CD14-positive monocyte (primary cell): ENCODE data around the gene REL. TPM values are rescaled to one million over a fixed set of nuclear protein-coding genes. Genes with fewer than 3 reads are reported as not detected.

Source experiments
- DNase-seq, 3 donors: peaks; one replicate each; pipeline ENCODE4 v3.0.0-alpha.2; 2011 to 2022
- H2AFZ ChIP-seq: 2 replicates; pipeline ENCODE4 v1.6.0; 2012; ENCODE audit warnings: mild to moderate bottlenecking, low read depth, low read length, inconsistent platforms; ENCODE audit not compliant: insufficient read depth, poor library complexity, severe bottlenecking
- H3K27ac ChIP-seq, 2 donors: 1 replicate in 1 of 2; 2 replicates in 1 of 2; pipeline ENCODE4 v1.5.1; 2012 to 2013; ENCODE audit warnings: low read length in 2 of 2, control low read depth in 1 of 2, inconsistent platforms in 1 of 2, low read depth in 1 of 2, mild to moderate bottlenecking in 1 of 2
- H3K27me3 ChIP-seq, 2 donors: one replicate each; pipeline versions ENCODE4 v1.6.0 to v1.6.1; 2011 to 2013; ENCODE audit warnings: low read length in 2 of 2; ENCODE audit not compliant: control insufficient read depth in 2 of 2, insufficient read depth in 2 of 2
- H3K36me3 ChIP-seq, 2 donors: replicated peaks in 1 of 2; 1 replicate in 1 of 2; 2 replicates in 1 of 2; pipeline versions ENCODE4 v1.5.1 to v1.6.1; 2012 to 2013; ENCODE audit warnings: low read length in 2 of 2, control low read depth in 1 of 2, inconsistent platforms in 1 of 2, mild to moderate bottlenecking in 1 of 2; ENCODE audit not compliant: insufficient read depth in 2 of 2, control insufficient read depth in 1 of 2
- H3K4me1 ChIP-seq, 2 donors: 1 replicate in 1 of 2; 2 replicates in 1 of 2; pipeline versions ENCODE4 v1.5.1 to v1.6.1; 2012 to 2013; ENCODE audit warnings: low read length in 2 of 2, control low read depth in 1 of 2, inconsistent platforms in 1 of 2, mild to moderate bottlenecking in 1 of 2, moderate library complexity in 1 of 2; ENCODE audit not compliant: insufficient read depth in 2 of 2, control insufficient read depth in 1 of 2
- H3K4me2 ChIP-seq: replicated peaks from 2 replicates; pipeline ENCODE3; 2012; ENCODE audit warnings: low read length, moderate library complexity, mild to moderate bottlenecking; ENCODE audit not compliant: poor library complexity, severe bottlenecking; ENCODE audit errors: extremely low read depth
- H3K4me3 ChIP-seq, 3 experiments: fragments of 200-600 bp in 1 of 3; sonication (generic) in 1 of 3; replicated peaks in 1 of 3; 1 replicate in 2 of 3; 2 replicates in 1 of 3; pipeline ENCODE4 v1.5.1; 2011 to 2013; ENCODE audit warnings: low read length in 3 of 3, mild to moderate bottlenecking in 3 of 3, control low read depth in 2 of 3, low read depth in 2 of 3, inconsistent platforms in 1 of 3, moderate library complexity in 1 of 3
- H3K79me2 ChIP-seq: 2 replicates; pipeline ENCODE4 v1.6.0; 2012; ENCODE audit warnings: mild to moderate bottlenecking, control low read depth, inconsistent platforms, low read length, moderate library complexity; ENCODE audit not compliant: insufficient read depth
- H3K9ac ChIP-seq: 2 replicates; pipeline ENCODE4 v1.6.0; 2017; ENCODE audit warnings: low read length, mild to moderate bottlenecking; ENCODE audit not compliant: insufficient read depth, poor library complexity, severe bottlenecking
- H3K9me3 ChIP-seq, 2 donors: replicated peaks in 1 of 2; 1 replicate in 1 of 2; 2 replicates in 1 of 2; pipeline versions ENCODE4 v1.5.1 to v1.6.1; 2012 to 2013; ENCODE audit warnings: low read length in 2 of 2, control low read depth in 1 of 2; ENCODE audit not compliant: control insufficient read depth in 1 of 2, insufficient read depth in 1 of 2
- H4K20me1 ChIP-seq: 2 replicates; pipeline ENCODE4 v1.6.0; 2012; ENCODE audit warnings: mild to moderate bottlenecking, low read length, control low read depth, moderate library complexity; ENCODE audit not compliant: insufficient read depth
- H3K27ac Mint-ChIP-seq, 7 donors: one replicate each; pipeline ENCODE4 v1.8.0; 2020; ENCODE audit warnings: mild to moderate bottlenecking in 7 of 7, mixed read lengths in 7 of 7, moderate library complexity in 6 of 7, inconsistent platforms in 2 of 7
- H3K27me3 Mint-ChIP-seq, 3 donors: one replicate each; pipeline ENCODE4 v1.8.0; 2021 to 2022; ENCODE audit warnings: low read depth in 3 of 3, mild to moderate bottlenecking in 3 of 3, mixed read lengths in 3 of 3, moderate library complexity in 3 of 3, inconsistent platforms in 1 of 3
- H3K36me3 Mint-ChIP-seq, 2 donors: one replicate each; pipeline ENCODE4 v1.8.0; 2020; ENCODE audit warnings: mixed read lengths in 2 of 2, inconsistent platforms in 1 of 2, mild to moderate bottlenecking in 1 of 2
- H3K4me1 Mint-ChIP-seq: one replicate; pipeline ENCODE4 v1.8.0; 2020; ENCODE audit warnings: mild to moderate bottlenecking, mixed read lengths
- H3K4me3 Mint-ChIP-seq, 2 donors: one replicate each; pipeline ENCODE4 v1.8.0; 2020; ENCODE audit warnings: mild to moderate bottlenecking in 2 of 2, mixed read lengths in 2 of 2, moderate library complexity in 1 of 2
- H3K9me3 Mint-ChIP-seq, 7 donors: one replicate each; pipeline ENCODE4 v1.8.0; 2020 to 2022; ENCODE audit warnings: mixed read lengths in 7 of 7, mild to moderate bottlenecking in 6 of 7, moderate library complexity in 6 of 7, inconsistent platforms in 2 of 7
- WGBS: methylation state at CpG from one replicate; pipeline ENCODE4 v1.1.5; 2013; ENCODE audit warnings: missing lambda C conversion rate; ENCODE audit not compliant: insufficient coverage; 5-methylcytosine and 5-hydroxymethylcytosine counted together
- intact Hi-C, 2 donors: fragments of 100-400 bp; cut with micrococcal nuclease; formaldehyde crosslinking; loops; one replicate each; pipeline versions ENCODE4 v1.15.0 to v1.15.1; 2023
- polyA plus RNA-seq, 3 donors: library from polyadenylated mRNA; depleted of rRNA in 1 of 3; unstranded in 2 of 3; stranded (reverse) in 1 of 3; fragments of 300-500 nt in 2 of 3; fragments of >200 nt in 1 of 3; fragmentation: Illumina TruSeq in 2 of 3; gene quantifications; 1 replicate in 2 of 3; 2 replicates in 1 of 3; pipeline ENCODE4 v1.2.3, GENCODE V29; 2012 to 2021
- TF ChIP-seq, protein P1 (sequence below): fragments of 200-600 bp; IDR thresholded peaks from one replicate; pipeline ENCODE4 v1.8.0; 2022; ENCODE audit warnings: antibody characterized with exemption, mild to moderate bottlenecking

The REL gene
- polyA plus RNA-seq, 3 donors: 18.3 to 34.3 (median 20.3) TPM

DNA sequence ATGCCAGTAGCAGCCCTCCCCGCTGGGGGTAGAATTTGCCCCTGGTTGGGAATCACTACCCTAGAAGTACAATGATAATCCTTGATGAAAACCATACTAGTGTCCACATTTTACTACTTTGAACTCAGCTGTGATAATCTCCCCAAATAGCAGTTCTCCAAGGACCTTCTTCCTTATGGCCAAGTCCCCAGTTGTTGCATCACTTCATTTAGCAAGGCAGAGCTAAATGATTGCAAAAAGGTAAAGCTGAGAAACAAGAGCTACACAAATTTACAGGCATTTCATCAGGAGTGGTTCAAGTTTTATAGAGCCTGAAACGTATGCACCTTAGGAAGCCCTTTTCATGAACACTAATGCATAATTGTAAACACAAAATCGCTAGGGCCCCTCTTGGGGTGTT, 44.9 kb upstream of the REL start:
- H3K27me3 ChIP-seq: no peaks in the 10 kb centered on the region
- peaks cover 28% of the 10 kb centered on the region for H3K4me1 Mint-ChIP-seq
- no peaks in the 10 kb centered on the region for H3K9me3 ChIP-seq
- H4K20me1 ChIP-seq: no peaks in the 10 kb centered on the region
- no peak overlapping the region for H3K9ac ChIP-seq
- H3K4me1 ChIP-seq: peaks cover 25 to 29% of the 10 kb centered on the region in 2 donors
- no peak overlapping the region for H3K4me3 ChIP-seq
- WGBS: no CpG with 5 or more reads among the region's 3 CpGs
- no peaks in the 10 kb centered on the region for H3K79me2 ChIP-seq
- H3K4me2 ChIP-seq: no peak overlapping the region
- H3K4me3 Mint-ChIP-seq: no peak overlapping the region
- H3K27ac ChIP-seq: no peak overlapping the region
- peaks cover 0 to 2% (median 0%) of the 10 kb centered on the region in 7 donors for H3K9me3 Mint-ChIP-seq
- H3K36me3 Mint-ChIP-seq: no peaks in the 10 kb centered on the region
- H3K36me3 ChIP-seq: no peaks in the 10 kb centered on the region
- H3K27ac Mint-ChIP-seq: peak overlapping the region in 1 of 7 donors; percentile 32
- intact Hi-C loops: no loop called here
- TF ChIP-seq, protein P1, sequence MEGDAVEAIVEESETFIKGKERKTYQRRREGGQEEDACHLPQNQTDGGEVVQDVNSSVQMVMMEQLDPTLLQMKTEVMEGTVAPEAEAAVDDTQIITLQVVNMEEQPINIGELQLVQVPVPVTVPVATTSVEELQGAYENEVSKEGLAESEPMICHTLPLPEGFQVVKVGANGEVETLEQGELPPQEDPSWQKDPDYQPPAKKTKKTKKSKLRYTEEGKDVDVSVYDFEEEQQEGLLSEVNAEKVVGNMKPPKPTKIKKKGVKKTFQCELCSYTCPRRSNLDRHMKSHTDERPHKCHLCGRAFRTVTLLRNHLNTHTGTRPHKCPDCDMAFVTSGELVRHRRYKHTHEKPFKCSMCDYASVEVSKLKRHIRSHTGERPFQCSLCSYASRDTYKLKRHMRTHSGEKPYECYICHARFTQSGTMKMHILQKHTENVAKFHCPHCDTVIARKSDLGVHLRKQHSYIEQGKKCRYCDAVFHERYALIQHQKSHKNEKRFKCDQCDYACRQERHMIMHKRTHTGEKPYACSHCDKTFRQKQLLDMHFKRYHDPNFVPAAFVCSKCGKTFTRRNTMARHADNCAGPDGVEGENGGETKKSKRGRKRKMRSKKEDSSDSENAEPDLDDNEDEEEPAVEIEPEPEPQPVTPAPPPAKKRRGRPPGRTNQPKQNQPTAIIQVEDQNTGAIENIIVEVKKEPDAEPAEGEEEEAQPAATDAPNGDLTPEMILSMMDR: no peak
- H2AFZ ChIP-seq: no peak overlapping the region
- peaks cover 0 to 7% (median 2%) of the 10 kb centered on the region in 3 donors for H3K27me3 Mint-ChIP-seq
- DNase-seq: peak in 2 of 3 donors; percentile 16 to 35

DNA sequence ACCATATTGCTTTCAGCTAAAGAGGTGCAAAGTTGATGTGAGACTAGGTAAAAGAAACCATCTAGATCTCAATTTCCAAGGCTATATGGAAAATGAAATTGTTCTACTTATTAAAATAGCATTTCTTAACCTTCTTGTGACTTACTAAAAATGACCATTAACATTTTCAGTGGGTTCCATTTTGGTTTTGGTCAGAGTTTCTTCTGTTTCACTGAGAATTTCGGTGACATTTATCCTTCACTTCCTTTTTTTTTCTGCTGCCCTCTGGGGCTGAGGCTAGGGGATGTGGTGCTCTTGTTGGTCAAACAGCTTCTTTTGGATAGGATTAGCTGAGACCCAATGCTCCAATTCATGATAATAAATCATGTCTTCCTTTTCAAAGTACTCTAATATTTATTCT, 44.3 kb upstream of the REL start:
- Mint-ChIP-seq H3K4me1 (peaks cover 28% of the 10 kb centered on the region), H3K9me3 (peaks cover 0 to 2% (median 0%) of the 10 kb centered on the region in 7 donors), H3K36me3 (no peaks in the 10 kb centered on the region), H3K27me3 (peaks cover 0 to 7% (median 2%) of the 10 kb centered on the region in 3 donors), H3K4me3 (no peak overlapping the region), H3K27ac (peak overlapping the region in 1 of 7 donors; percentile 54)
- Histone ChIP-seq H4K20me1 (no peaks in the 10 kb centered on the region), H2AFZ (no peak overlapping the region), H3K4me3 (no peak overlapping the region), H3K27me3 (no peaks in the 10 kb centered on the region), H3K9me3 (no peaks in the 10 kb centered on the region), H3K27ac (no peak overlapping the region), H3K79me2 (no peaks in the 10 kb centered on the region), H3K4me1 (peaks cover 25 to 29% of the 10 kb centered on the region in 2 donors), H3K36me3 (no peaks in the 10 kb centered on the region), H3K4me2 (no peak overlapping the region), H3K9ac (no peak overlapping the region)
- intact Hi-C loops: no loop called here
- TF ChIP-seq, protein P1: no peak
- no peak for DNase-seq
- WGBS: no CpG with 5 or more reads among the region's 1 CpG
